ENCODE results near the gene KLF14.

DNA sequence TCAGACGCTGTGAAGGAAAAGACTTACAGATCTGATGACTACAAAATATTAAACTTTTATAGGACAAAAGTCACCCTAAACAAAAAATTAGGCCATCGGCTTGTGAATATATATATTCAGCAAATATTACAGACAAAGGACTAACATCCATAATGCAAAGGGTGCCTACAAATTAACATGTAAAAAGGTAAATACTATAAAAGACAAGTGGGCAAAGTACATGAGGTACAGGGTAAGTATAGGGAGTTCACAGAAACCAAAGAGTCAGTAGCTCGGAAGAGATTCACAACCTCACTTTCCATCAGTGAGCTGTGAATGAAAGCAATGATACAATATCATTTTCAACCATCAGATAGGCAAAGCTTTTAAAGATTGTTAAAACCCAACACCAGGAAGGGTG, 16.7 kb upstream of the KLF14 start:
- TF ChIP-seq, protein P1, sequence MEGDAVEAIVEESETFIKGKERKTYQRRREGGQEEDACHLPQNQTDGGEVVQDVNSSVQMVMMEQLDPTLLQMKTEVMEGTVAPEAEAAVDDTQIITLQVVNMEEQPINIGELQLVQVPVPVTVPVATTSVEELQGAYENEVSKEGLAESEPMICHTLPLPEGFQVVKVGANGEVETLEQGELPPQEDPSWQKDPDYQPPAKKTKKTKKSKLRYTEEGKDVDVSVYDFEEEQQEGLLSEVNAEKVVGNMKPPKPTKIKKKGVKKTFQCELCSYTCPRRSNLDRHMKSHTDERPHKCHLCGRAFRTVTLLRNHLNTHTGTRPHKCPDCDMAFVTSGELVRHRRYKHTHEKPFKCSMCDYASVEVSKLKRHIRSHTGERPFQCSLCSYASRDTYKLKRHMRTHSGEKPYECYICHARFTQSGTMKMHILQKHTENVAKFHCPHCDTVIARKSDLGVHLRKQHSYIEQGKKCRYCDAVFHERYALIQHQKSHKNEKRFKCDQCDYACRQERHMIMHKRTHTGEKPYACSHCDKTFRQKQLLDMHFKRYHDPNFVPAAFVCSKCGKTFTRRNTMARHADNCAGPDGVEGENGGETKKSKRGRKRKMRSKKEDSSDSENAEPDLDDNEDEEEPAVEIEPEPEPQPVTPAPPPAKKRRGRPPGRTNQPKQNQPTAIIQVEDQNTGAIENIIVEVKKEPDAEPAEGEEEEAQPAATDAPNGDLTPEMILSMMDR (IDR thresholded peaks at IDR 0.05): no peak
- no peak for TF ChIP-seq POLR2A (IDR thresholded peaks at IDR 0.05)
- no peak for TF ChIP-seq EP300 (IDR thresholded peaks at IDR 0.05)

Data from ovary (tissue), 3 donors.